SK-N-SH (cell line): Measurements from ENCODE around the gene CD46. TPM values are rescaled to one million over a fixed set of nuclear protein-coding genes. Genes with fewer than 3 reads are reported as not detected.
A peak's percentile ranks its signal among the peaks of the same experiment; 100 is the strongest.

ENCODE experiments used
- CTCF ChIA-PET: fragments of 300-600, 350-600 bp; formaldehyde crosslinking; extraction: SDS; loops from one replicate; lab custom pipeline; 2021; lab: Yijun Ruan, JAX
- POLR2A ChIA-PET: fragments of 350-600 bp; sonication (Branson Sonifier 250); formaldehyde crosslinking; extraction: SDS; loops from one replicate; lab custom pipeline; 2020; ENCODE audit warnings: antibody characterized with exemption, inconsistent platforms; lab: Yijun Ruan, JAX
- DNase-seq: peaks from one replicate; pipeline ENCODE4 v3.0.0; 2012
- H2AFZ ChIP-seq: fragments of 200-600 bp; sonication (generic); 2 replicates; pipeline ENCODE4 v1.8.1; 2016; ENCODE audit warnings: antibody characterized with exemption, mild to moderate bottlenecking, low read depth
- H3F3A ChIP-seq: fragments of 200-600 bp; sonication (generic); replicated peaks from 2 replicates; pipeline ENCODE3; 2016; ENCODE audit warnings: antibody characterized with exemption, mild to moderate bottlenecking; ENCODE audit not compliant: insufficient read depth
- H3K27ac ChIP-seq, 2 experiments: fragments of 200-500 bp in 1 of 2; fragments of 200-600 bp in 1 of 2; sonication (Bioruptor generic) in 1 of 2; sonication (generic), shearing (Covaris generic) in 1 of 2; 2 replicates each; pipeline versions ENCODE4 v1.5.1 to v1.6.1; 2014 to 2016; ENCODE audit warnings: low read depth in 2 of 2, inconsistent platforms in 1 of 2, low read length in 1 of 2, mild to moderate bottlenecking in 1 of 2, mixed read lengths in 1 of 2
- H3K27me3 ChIP-seq: fragments of 200-600 bp; sonication (generic), shearing (Covaris generic); 2 replicates; pipeline ENCODE4 v1.6.1; 2016; ENCODE audit warnings: mixed run types; ENCODE audit not compliant: insufficient read depth
- H3K36me3 ChIP-seq, 2 experiments: fragments of 200-500 bp in 1 of 2; fragments of 200-600 bp in 1 of 2; sonication (Bioruptor generic) in 1 of 2; sonication (generic) in 1 of 2; replicated peaks in 1 of 2; 2 replicates each; pipeline versions ENCODE3 to v1.5.1; 2014 to 2016; ENCODE audit warnings: low read length in 1 of 2, mild to moderate bottlenecking in 1 of 2; ENCODE audit not compliant: insufficient read depth in 2 of 2, control insufficient read depth in 1 of 2
- H3K4me1 ChIP-seq, 2 experiments: fragments of 200-500 bp in 1 of 2; fragments of 200-600 bp in 1 of 2; sonication (Bioruptor generic) in 1 of 2; sonication (generic), shearing (Covaris generic) in 1 of 2; 2 replicates each; pipeline versions ENCODE4 v1.5.1 to v1.6.1; 2014 to 2016; ENCODE audit warnings: low read depth in 1 of 2, low read length in 1 of 2, mixed run types in 1 of 2; ENCODE audit not compliant: insufficient read depth in 2 of 2, control insufficient read depth in 1 of 2
- H3K4me2 ChIP-seq: fragments of 200-600 bp; sonication (generic), shearing (Covaris generic); 2 replicates; pipeline ENCODE4 v1.6.1; 2017; ENCODE audit warnings: mixed run types
- H3K4me3 ChIP-seq, 2 experiments: fragments of 200-500 bp in 1 of 2; fragments of 200-600 bp in 1 of 2; sonication (Bioruptor generic) in 1 of 2; sonication (generic), shearing (Covaris generic) in 1 of 2; 2 replicates each; pipeline versions ENCODE4 v1.5.1 to v1.8.1; 2014 to 2016; ENCODE audit warnings: low read depth in 2 of 2, inconsistent platforms in 1 of 2, low read length in 1 of 2, mild to moderate bottlenecking in 1 of 2, mixed read lengths in 1 of 2, moderate library complexity in 1 of 2
- H3K79me2 ChIP-seq: fragments of 200-600 bp; sonication (generic); 2 replicates; pipeline ENCODE4 v1.8.1; 2017; ENCODE audit warnings: mild to moderate bottlenecking; ENCODE audit not compliant: insufficient read depth
- H3K9ac ChIP-seq: fragments of 200-600 bp; sonication (generic); 2 replicates; pipeline ENCODE4 v1.6.1; 2017; ENCODE audit warnings: mixed run types
- H3K9me2 ChIP-seq: fragments of 200-600 bp; sonication (generic); 2 replicates; pipeline ENCODE4 v1.6.1; 2017; ENCODE audit warnings: mixed run types
- H3K9me3 ChIP-seq: fragments of 200-600 bp; sonication (generic); 2 replicates; pipeline ENCODE4 v1.6.1; 2017; ENCODE audit warnings: mixed run types, mild to moderate bottlenecking, moderate library complexity
- H4K20me1 ChIP-seq: fragments of 200-600 bp; sonication (generic); 2 replicates; pipeline ENCODE4 v1.6.1; 2017; ENCODE audit warnings: mild to moderate bottlenecking, mixed run types; ENCODE audit not compliant: insufficient read depth
- CHD2 ChIP-seq: fragments of 150-350 bp; IDR thresholded peaks from 2 replicates; pipeline ENCODE4 v1.6.1; 2018; ENCODE audit warnings: low read length; ENCODE audit not compliant: partially characterized antibody
- CTCF ChIP-seq: fragments of 200-600 bp; sonication (generic); IDR thresholded peaks from 2 replicates; pipeline ENCODE4 v1.6.1; 2017; ENCODE audit warnings: antibody characterized with exemption, mild to moderate bottlenecking, moderate library complexity
- ELF1 ChIP-seq: IDR thresholded peaks from 2 replicates; pipeline ENCODE4 v1.4.0; 2012
- EP300 ChIP-seq, 2 experiments: IDR thresholded peaks; 2 replicates each; pipeline versions ENCODE4 v1.4.0 to v1.6.1; 2012; ENCODE audit warnings: borderline replicate concordance in 1 of 2, low read depth in 1 of 2, low read length in 1 of 2
- EZH2phosphoT487 ChIP-seq: fragments of 200-600 bp; sonication (generic); IDR thresholded peaks from 2 replicates; pipeline ENCODE4 v1.6.1; 2017; ENCODE audit warnings: low read depth, mixed run types, mild to moderate bottlenecking, antibody characterized with exemption, moderate library complexity, borderline replicate concordance
- FOSL2 ChIP-seq: IDR thresholded peaks from 2 replicates; pipeline ENCODE4 v1.4.0; 2012; ENCODE audit warnings: low read depth, mild to moderate bottlenecking, moderate library complexity, borderline replicate concordance
- GATA2 ChIP-seq: sonication (generic); formaldehyde crosslinking; IDR thresholded peaks from 2 replicates; pipeline ENCODE4 v1.5.0; 2020; ENCODE audit warnings: mild to moderate bottlenecking, missing genetic modification reagents
- MEF2A ChIP-seq: IDR thresholded peaks from 2 replicates; pipeline ENCODE4 v1.4.0; 2012; ENCODE audit warnings: low read depth, borderline replicate concordance
- MXI1 ChIP-seq: IDR thresholded peaks from 2 replicates; pipeline ENCODE4 v1.6.1; 2012; ENCODE audit warnings: mild to moderate bottlenecking, low read depth, low read length, improper control_type of control experiment
- NFIC ChIP-seq: IDR thresholded peaks from 2 replicates; pipeline ENCODE4 v1.4.0; 2012; ENCODE audit warnings: borderline replicate concordance
- NRF1 ChIP-seq: IDR thresholded peaks from 2 replicates; pipeline ENCODE4 v1.6.1; 2012; ENCODE audit warnings: low read depth, mild to moderate bottlenecking, low read length
- PBX3 ChIP-seq: IDR thresholded peaks from 2 replicates; pipeline ENCODE4; 2012
- POLR2AphosphoS5 ChIP-seq: IDR thresholded peaks from 2 replicates; pipeline ENCODE4 v1.6.1; 2012; ENCODE audit warnings: low read depth, low read length
- RAD21 ChIP-seq: IDR thresholded peaks from 2 replicates; pipeline ENCODE4 v1.6.1; 2012; ENCODE audit warnings: mild to moderate bottlenecking, low read length
- RCOR1 ChIP-seq: fragments of 150-350 bp; IDR thresholded peaks from 2 replicates; pipeline ENCODE4 v1.6.1; 2017; ENCODE audit warnings: antibody characterized with exemption, low read length
- REST ChIP-seq: IDR thresholded peaks from 2 replicates; pipeline ENCODE4 v1.6.1; 2012; ENCODE audit warnings: mild to moderate bottlenecking, low read depth, low read length, moderate library complexity
- RFX5 ChIP-seq: IDR thresholded peaks from 2 replicates; pipeline ENCODE4 v1.6.1; 2012; ENCODE audit warnings: mild to moderate bottlenecking, improper control_type of control experiment, low read length
- RXRA ChIP-seq: IDR thresholded peaks from 2 replicates; pipeline ENCODE4 v1.4.0; 2012; ENCODE audit warnings: low read depth, mild to moderate bottlenecking, borderline replicate concordance
- SMC3 ChIP-seq: IDR thresholded peaks from 2 replicates; pipeline ENCODE4 v1.6.1; 2012; ENCODE audit warnings: low read depth, low read length, improper control_type of control experiment
- TAF1 ChIP-seq: IDR thresholded peaks from 2 replicates; pipeline ENCODE4 v1.6.1; 2012; ENCODE audit warnings: low read depth, mild to moderate bottlenecking, low read length, moderate library complexity, borderline replicate concordance
- USF1 ChIP-seq: IDR thresholded peaks from 2 replicates; pipeline ENCODE4 v1.4.0; 2012; ENCODE audit warnings: low read depth, borderline replicate concordance
- YY1 ChIP-seq: IDR thresholded peaks from 2 replicates; pipeline ENCODE4 v1.4.0; 2012; ENCODE audit warnings: low read depth, mild to moderate bottlenecking
- ZBTB33 ChIP-seq: IDR thresholded peaks from 2 replicates; pipeline ENCODE4 v1.4.0; 2012; ENCODE audit warnings: low read depth, borderline replicate concordance
- WGBS: methylation state at CpG from one replicate; pipeline ENCODE4 v1.1.6; 2017; ENCODE audit warnings: low lambda C conversion rate; 5-methylcytosine and 5-hydroxymethylcytosine counted together
- polyA plus RNA-seq, 3 experiments: library from polyadenylated mRNA; depleted of rRNA; stranded (reverse); fragments of >200 nt; gene quantifications; 2 replicates each; pipeline ENCODE4 v1.2.3, GENCODE V29; 2012

The CD46 gene
- polyA plus RNA-seq (2012; rRNA removed) = 56.0 and 92.5 TPM in 2 replicates
- 72.8 and 79.0 TPM in 2 replicates for polyA plus RNA-seq (2012; cell fraction: cytosol; rRNA removed)
- polyA plus RNA-seq (2012; cell fraction: nucleus; rRNA removed) = 74.1 and 204 TPM in 2 replicates

- H3K9me3 ChIP-seq = no peaks in the 10 kb centered on the region
- WGBS = under 1% methylated on average over 29 of the region's 55 CpGs
- DNase-seq = peak; percentile 93
- peak within 1 kb of the TSS; percentile 87 to 99 for H3K4me3 ChIP-seq
- no peaks in the 10 kb centered on the region for H3K27me3 ChIP-seq
- H3F3A ChIP-seq = no peaks in the 10 kb centered on the region
- H4K20me1 ChIP-seq = peaks cover 22% of the 10 kb centered on the region
- peak within 1 kb of the TSS; percentile 97 for H2AFZ ChIP-seq
- peak within 1 kb of the TSS; percentile 79 for H3K4me2 ChIP-seq
- peaks cover 0 to 3% of the 10 kb centered on the region in 2 experiments for H3K36me3 ChIP-seq
- peak within 1 kb of the TSS; percentile 75 for H3K9ac ChIP-seq
- H3K27ac ChIP-seq = peak within 1 kb of the TSS; percentile 72 to 93
- H3K9me2 ChIP-seq = no peaks in the 10 kb centered on the region
- peaks cover 49% of the 10 kb centered on the region for H3K79me2 ChIP-seq
- ChIA-PET POLR2A (interaction anchor here (1.0 kb wide), 1 partner anchor 45 kb away, joined by 3 read pairs; no protein-coding TSS in a partner anchor), CTCF (interaction anchor here (0.6 to 5.8 kb wide), 4 partner anchors 11 to 212 kb away, joined by 3 to 35 read pairs (median 4); no protein-coding TSS in a partner anchor)
- H3K4me1 ChIP-seq = peaks cover 17 to 20% of the 10 kb centered on the region in 2 experiments; a peak in 3 of 4 replicates
- TF ChIP-seq USF1 = peak; percentile 93
- TF ChIP-seq EP300 (IDR thresholded peaks at IDR 0.05; ENCODE audit: borderline replicate concordance in 1 of 2, low read depth in 1 of 2, low read length in 1 of 2) = no peak
- TF ChIP-seq NRF1 = no peak
- TF ChIP-seq RAD21 = no peak
- TF ChIP-seq NFIC = no peak
- no peak; the same call in 1 of the 2 replicates for TF ChIP-seq RCOR1
- TF ChIP-seq YY1 = peak; percentile 82
- TF ChIP-seq RFX5 = no peak; the same call in 1 of the 2 replicates
- TF ChIP-seq FOSL2 = no peak
- TF ChIP-seq REST = no peak
- TF ChIP-seq MXI1 = no peak
- no peak for TF ChIP-seq ZBTB33
- TF ChIP-seq CHD2 = peak; percentile 18
- TF ChIP-seq SMC3 = no peak
- no peak for TF ChIP-seq EZH2phosphoT487
- no peak for TF ChIP-seq CTCF
- TF ChIP-seq PBX3 = no peak
- TF ChIP-seq MEF2A = no peak
- no peak for TF ChIP-seq GATA2 (CRISPR knock-in tag)
- TF ChIP-seq ELF1 = peak; percentile 65; the same call in 1 of the 2 replicates
- peak; percentile 90 for TF ChIP-seq POLR2AphosphoS5
- no peak for TF ChIP-seq RXRA
- peak; percentile 66; the same call in 1 of the 2 replicates for TF ChIP-seq TAF1
Observed at GRCh38 chr1:207751790-207752455, at the start of gene CD46. TSS of gene CD46 (plus strand) at chr1:207752054. CDS start at chr1:207752213, 159 bp downstream.
